ENCODE data around the gene LRR1. TPM values are rescaled to one million over a fixed set of nuclear protein-coding genes. Genes with fewer than 3 reads are reported as not detected.
"Not testable (repeated sequence)": the region's sequence is repeated elsewhere in the genome, so short reads cannot be mapped to it uniquely, and the experiment has no call there.

Gene LRR1
- total RNA-seq, 2 donors from 2014 or later = 7.0 to 8.4 TPM

DNA sequence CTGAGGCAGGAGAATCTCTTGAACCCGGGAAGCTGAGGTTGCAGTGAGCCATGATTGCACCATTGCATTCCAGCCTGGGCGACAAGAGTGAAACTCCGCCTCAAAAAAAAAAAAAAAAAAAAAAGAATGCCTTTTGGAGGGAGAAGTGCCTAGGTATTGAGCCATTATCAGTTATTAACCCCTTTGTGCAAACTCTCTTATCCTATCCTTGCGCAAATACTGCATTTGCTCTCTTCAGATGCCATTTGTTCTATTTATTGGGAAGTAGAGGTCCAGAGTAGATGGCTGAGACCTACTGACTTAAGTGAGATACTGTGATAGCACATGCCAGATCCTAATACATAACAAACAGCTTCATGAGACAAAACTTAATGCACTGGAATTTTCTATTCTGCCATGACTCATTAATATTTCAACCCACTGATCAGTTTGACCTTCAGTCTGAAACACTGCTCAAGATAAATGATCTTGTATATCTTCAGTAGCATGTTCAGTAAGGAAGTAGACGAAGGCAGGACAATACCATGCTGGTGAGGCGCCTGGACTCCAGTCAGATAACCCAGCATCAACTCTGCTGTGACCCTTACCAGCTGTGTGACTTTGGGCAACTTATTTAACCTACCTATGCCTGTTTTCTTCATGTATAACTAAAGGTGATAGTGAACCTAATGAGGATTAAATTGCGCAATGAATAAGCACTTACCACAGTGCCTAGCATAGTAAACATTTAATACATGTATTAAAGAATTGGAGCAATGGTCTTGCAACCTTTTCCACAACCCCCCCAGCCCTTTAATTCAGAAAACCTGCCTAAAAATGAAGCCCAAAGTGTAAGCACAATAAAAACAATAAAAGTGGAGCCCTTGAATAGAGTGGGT, 42.0 kb downstream of the LRR1 start:
- WGBS = 95% methylated on average over 7 of the region's 7 CpGs
- TF ChIP-seq, protein P1, sequence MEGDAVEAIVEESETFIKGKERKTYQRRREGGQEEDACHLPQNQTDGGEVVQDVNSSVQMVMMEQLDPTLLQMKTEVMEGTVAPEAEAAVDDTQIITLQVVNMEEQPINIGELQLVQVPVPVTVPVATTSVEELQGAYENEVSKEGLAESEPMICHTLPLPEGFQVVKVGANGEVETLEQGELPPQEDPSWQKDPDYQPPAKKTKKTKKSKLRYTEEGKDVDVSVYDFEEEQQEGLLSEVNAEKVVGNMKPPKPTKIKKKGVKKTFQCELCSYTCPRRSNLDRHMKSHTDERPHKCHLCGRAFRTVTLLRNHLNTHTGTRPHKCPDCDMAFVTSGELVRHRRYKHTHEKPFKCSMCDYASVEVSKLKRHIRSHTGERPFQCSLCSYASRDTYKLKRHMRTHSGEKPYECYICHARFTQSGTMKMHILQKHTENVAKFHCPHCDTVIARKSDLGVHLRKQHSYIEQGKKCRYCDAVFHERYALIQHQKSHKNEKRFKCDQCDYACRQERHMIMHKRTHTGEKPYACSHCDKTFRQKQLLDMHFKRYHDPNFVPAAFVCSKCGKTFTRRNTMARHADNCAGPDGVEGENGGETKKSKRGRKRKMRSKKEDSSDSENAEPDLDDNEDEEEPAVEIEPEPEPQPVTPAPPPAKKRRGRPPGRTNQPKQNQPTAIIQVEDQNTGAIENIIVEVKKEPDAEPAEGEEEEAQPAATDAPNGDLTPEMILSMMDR (IDR thresholded peaks at IDR 0.05) = no peak
- no peak for TF ChIP-seq POLR2A (IDR thresholded peaks at IDR 0.05)
- no peak for TF ChIP-seq POLR2AphosphoS5 (IDR thresholded peaks at IDR 0.05)

DNA sequence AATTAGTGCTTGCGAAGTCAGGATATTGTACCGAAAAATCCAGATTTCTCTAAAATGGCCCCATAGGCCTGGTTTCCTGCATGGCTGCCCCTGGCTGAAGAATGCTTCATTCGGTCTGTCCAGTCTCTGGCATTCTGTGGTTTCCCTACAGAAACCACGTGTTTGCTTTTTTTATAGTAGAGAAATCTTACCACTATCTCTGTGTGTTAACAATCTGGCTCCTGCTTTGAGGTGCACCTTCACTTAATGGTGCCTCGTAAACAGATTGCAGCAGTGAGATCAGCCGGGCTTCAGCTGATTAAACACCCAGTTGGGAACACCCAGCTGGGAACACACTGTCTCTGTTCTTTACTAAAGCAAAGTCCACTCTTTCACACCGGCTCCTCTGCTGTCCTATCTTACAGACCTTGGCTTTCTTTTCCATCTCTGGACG, 43.0 kb downstream of the LRR1 start:
- Histone ChIP-seq H3K4me3 (no peak overlapping the region), H3K9me3 (no peaks in the 10 kb centered on the region), H3K27ac (peak overlapping the region; percentile 61 to 71), H3K4me1 (replicated peaks) (no peaks in the 10 kb centered on the region), H3K36me3 (no peaks in the 10 kb centered on the region), H3K27me3 (replicated peaks; ENCODE audit: insufficient read depth) (no peaks in the 10 kb centered on the region)
- 31% methylated on average over 8 of the region's 8 CpGs for WGBS
- peak; percentile 84 for DNase-seq (ENCODE audit: low spot score)
- TF ChIP-seq POLR2A (IDR thresholded peaks at IDR 0.05) (peak; percentile 19), POLR2AphosphoS5 (IDR thresholded peaks at IDR 0.05) (peak; percentile 90)
- TF ChIP-seq, protein P1 (IDR thresholded peaks at IDR 0.05) = no peak
- intact Hi-C loops (cut with DNase I) = no loop called here

More for the DNA sequence above, 42.0 kb downstream of the LRR1 start:
- Histone ChIP-seq H3K27me3 (replicated peaks; ENCODE audit: insufficient read depth) (no peaks in the 10 kb centered on the region), H3K4me3 (no peak overlapping the region), H3K36me3 (no peaks in the 10 kb centered on the region), H3K27ac (peak overlapping the region; percentile 61 to 71), H3K4me1 (replicated peaks) (no peaks in the 10 kb centered on the region), H3K9me3 (no peaks in the 10 kb centered on the region)
- intact Hi-C loops (cut with DNase I) = no loop called here
- DNase-seq (ENCODE audit: low spot score) = no peak

GRCh38 chr14:49642163-49642562, 43.4 kb downstream of the LRR1 start:
- intact Hi-C loops (cut with DNase I) = no loop called here
- H3K27ac ChIP-seq = peak overlapping the region; percentile 61 to 71
- no peak for DNase-seq (ENCODE audit: low spot score)
- no peak for TF ChIP-seq POLR2AphosphoS5 (IDR thresholded peaks at IDR 0.05)
- TF ChIP-seq, protein P1 (IDR thresholded peaks at IDR 0.05) = no peak
- no peak for TF ChIP-seq POLR2A (IDR thresholded peaks at IDR 0.05)
- no peaks in the 10 kb centered on the region for H3K27me3 ChIP-seq (replicated peaks; ENCODE audit: insufficient read depth)
- no peaks in the 10 kb centered on the region for H3K9me3 ChIP-seq
- H3K4me1 ChIP-seq (replicated peaks) = no peaks in the 10 kb centered on the region
- H3K36me3 ChIP-seq = no peaks in the 10 kb centered on the region
- H3K4me3 ChIP-seq = no peak overlapping the region

GRCh38 chr14:49653508-49653907, 54.8 kb downstream of the LRR1 start:
- Histone ChIP-seq H3K27ac (no peak overlapping the region), H3K4me3 (no peak overlapping the region), H3K4me1 (replicated peaks) (no peaks in the 10 kb centered on the region), H3K9me3 (no peaks in the 10 kb centered on the region), H3K27me3 (replicated peaks; ENCODE audit: insufficient read depth) (no peaks in the 10 kb centered on the region), H3K36me3 (no peaks in the 10 kb centered on the region)
- intact Hi-C loops (cut with DNase I) = no loop called here
- TF ChIP-seq POLR2A (IDR thresholded peaks at IDR 0.05) = no peak
- TF ChIP-seq, protein P1 (IDR thresholded peaks at IDR 0.05) = no peak
- no peak for TF ChIP-seq POLR2AphosphoS5 (IDR thresholded peaks at IDR 0.05)
- no peak for DNase-seq (ENCODE audit: low spot score)
- WGBS = 93% methylated on average over 6 of the region's 6 CpGs

GRCh38 chr14:49654511-49654910, 55.8 kb downstream of the LRR1 start:
- TF ChIP-seq POLR2AphosphoS5 (IDR thresholded peaks at IDR 0.05) (no peak), POLR2A (IDR thresholded peaks at IDR 0.05) (no peak)
- TF ChIP-seq, protein P1 (IDR thresholded peaks at IDR 0.05) = no peak
- DNase-seq (ENCODE audit: low spot score) = no peak
- H3K27me3 ChIP-seq (replicated peaks; ENCODE audit: insufficient read depth) = no peaks in the 10 kb centered on the region
- H3K36me3 ChIP-seq = no peaks in the 10 kb centered on the region
- H3K9me3 ChIP-seq = no peaks in the 10 kb centered on the region
- no peak overlapping the region for H3K4me3 ChIP-seq
- no peaks in the 10 kb centered on the region for H3K4me1 ChIP-seq (replicated peaks)
- intact Hi-C loops (cut with DNase I) = no loop called here
- no peak overlapping the region for H3K27ac ChIP-seq
- 95% methylated on average over 3 of the region's 3 CpGs for WGBS

DNA sequence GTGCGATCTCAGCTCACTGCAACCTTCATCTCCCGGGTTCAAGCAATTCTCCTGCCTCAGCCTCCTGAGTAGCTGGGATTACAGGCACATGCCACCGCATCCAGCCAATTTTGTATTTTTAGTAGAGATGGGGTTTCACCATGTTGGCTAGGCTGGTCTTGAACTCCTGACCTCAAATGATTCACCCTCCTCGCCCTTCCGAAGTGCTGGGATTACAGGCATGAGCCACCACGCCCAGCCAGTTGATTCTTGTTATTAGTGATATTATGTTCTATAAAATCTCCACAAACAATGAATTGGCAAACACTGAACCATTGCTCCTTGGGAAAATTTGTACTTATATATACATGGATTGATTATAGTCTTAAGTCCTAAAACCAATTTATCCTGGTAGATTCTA, 58.8 kb downstream of the LRR1 start:
- DNase-seq (ENCODE audit: low spot score); H3K27me3 ChIP-seq (replicated peaks; ENCODE audit: insufficient read depth); H3K36me3 ChIP-seq; H3K4me1 ChIP-seq (replicated peaks); H3K9me3 ChIP-seq; H3K4me3 ChIP-seq; H3K27ac ChIP-seq; intact Hi-C loops (cut with DNase I): not testable (repeated sequence)
- WGBS = 86% methylated on average over 6 of the region's 6 CpGs
